Liver (tissue), 9 donors: ENCODE results near the gene BCL2L11. TPM values are rescaled to one million over a fixed set of nuclear protein-coding genes. Genes with fewer than 3 reads are reported as not detected.

Experiments
- DNase-seq: peaks from one replicate; pipeline ENCODE4 v3.0.0-alpha.2; 2017; ENCODE audit warnings: low spot score
- H3K27ac ChIP-seq, 2 donors: one replicate each; pipeline ENCODE4 v1.7.0; 2013; ENCODE audit warnings: inconsistent platforms in 2 of 2, low read length in 2 of 2, control low read depth in 1 of 2, low read depth in 1 of 2, mild to moderate bottlenecking in 1 of 2
- H3K27me3 ChIP-seq, 4 donors: one replicate each; pipeline versions ENCODE4 v1.6.1 to v1.7.0; 2013; ENCODE audit warnings: low read length in 3 of 4, inconsistent platforms in 1 of 4, mild to moderate bottlenecking in 1 of 4, moderate library complexity in 1 of 4; ENCODE audit not compliant: control insufficient read depth in 4 of 4, insufficient read depth in 4 of 4
- H3K36me3 ChIP-seq, 4 donors: one replicate each; pipeline versions ENCODE4 v1.6.1 to v1.7.0; 2013; ENCODE audit warnings: low read length in 3 of 4, mild to moderate bottlenecking in 3 of 4, low read depth in 1 of 4, moderate library complexity in 1 of 4; ENCODE audit not compliant: control insufficient read depth in 4 of 4, insufficient read depth in 3 of 4
- H3K4me1 ChIP-seq, 4 donors: one replicate each; pipeline versions ENCODE4 v1.6.1 to v1.7.0; 2013; ENCODE audit warnings: low read length in 3 of 4, mild to moderate bottlenecking in 3 of 4, moderate library complexity in 1 of 4; ENCODE audit not compliant: control insufficient read depth in 4 of 4, insufficient read depth in 4 of 4
- H3K4me3 ChIP-seq, 3 donors: one replicate each; pipeline versions ENCODE4 v1.6.1 to v1.7.0; 2013; ENCODE audit warnings: low read length in 3 of 3, control low read depth in 1 of 3, low read depth in 1 of 3, mild to moderate bottlenecking in 1 of 3
- H3K9ac ChIP-seq, 2 donors: one replicate each; pipeline ENCODE4 v1.7.0; 2013; ENCODE audit warnings: low read length in 2 of 2, mild to moderate bottlenecking in 2 of 2, moderate library complexity in 2 of 2, control low read depth in 1 of 2, low read depth in 1 of 2
- H3K9me3 ChIP-seq, 4 donors: one replicate each; pipeline versions ENCODE4 v1.6.1 to v1.7.0; 2013; ENCODE audit warnings: low read length in 3 of 4; ENCODE audit not compliant: control insufficient read depth in 4 of 4
- CTCF ChIP-seq: fragments of 150-350 bp; IDR thresholded peaks from 2 replicates; pipeline ENCODE4 v1.5.1; 2017; ENCODE audit warnings: improper control_type of control experiment, low read depth, low read length; ENCODE audit not compliant: missing input control
- FOXA1 ChIP-seq: IDR thresholded peaks from 2 replicates; pipeline ENCODE4 v1.6.1; 2016; ENCODE audit warnings: antibody characterized with exemption
- FOXA2 ChIP-seq: IDR thresholded peaks from 2 replicates; pipeline ENCODE4 v1.6.1; 2016; ENCODE audit warnings: antibody characterized with exemption
- GABPA ChIP-seq, 2 donors: IDR thresholded peaks in 1 of 2; conservative IDR thresholded peaks in 1 of 2; 2 replicates each; pipeline ENCODE4 v1.6.1; 2016; ENCODE audit warnings: antibody characterized with exemption in 2 of 2, mild to moderate bottlenecking in 1 of 2, moderate library complexity in 1 of 2
- HNF4A ChIP-seq, 2 donors: conservative IDR thresholded peaks; 2 replicates each; pipeline ENCODE4 v1.6.1; 2016; ENCODE audit warnings: antibody characterized with exemption in 2 of 2, mild to moderate bottlenecking in 2 of 2
- HNF4G ChIP-seq: IDR thresholded peaks from 2 replicates; pipeline ENCODE4 v1.6.1; 2016; ENCODE audit warnings: antibody characterized with exemption
- JUND ChIP-seq, 2 donors: IDR thresholded peaks; 2 replicates each; pipeline ENCODE4 v1.6.1; 2016; ENCODE audit warnings: antibody characterized with exemption in 2 of 2
- RAD21 ChIP-seq, 2 donors: IDR thresholded peaks; 2 replicates each; pipeline ENCODE4 v1.6.1; 2016; ENCODE audit warnings: antibody characterized with exemption in 2 of 2, mild to moderate bottlenecking in 2 of 2
- REST ChIP-seq: IDR thresholded peaks from 2 replicates; pipeline ENCODE4 v1.6.1; 2016; ENCODE audit warnings: antibody characterized with exemption, mild to moderate bottlenecking
- RXRA ChIP-seq, 2 donors: IDR thresholded peaks; 2 replicates each; pipeline ENCODE4 v1.6.1; 2017 to 2018; ENCODE audit warnings: antibody characterized with exemption in 2 of 2, mild to moderate bottlenecking in 1 of 2
- TAF1 ChIP-seq: conservative IDR thresholded peaks from 2 replicates; pipeline ENCODE4 v1.6.1; 2016; ENCODE audit warnings: antibody characterized with exemption, mild to moderate bottlenecking
- ZBTB33 ChIP-seq: IDR thresholded peaks from 2 replicates; pipeline ENCODE4 v1.6.1; 2016; ENCODE audit warnings: antibody characterized with exemption
- WGBS: extraction: QIAGEN DNeasy Blood & Tissue Kit; methylation state at CpG from one replicate; pipeline ENCODE4 v1.1.7; 2013; 5-methylcytosine and 5-hydroxymethylcytosine counted together
- polyA plus RNA-seq, 2 donors: library from polyadenylated mRNA; stranded (reverse) in 1 of 2; unstranded in 1 of 2; fragments of 200-250 nt in 1 of 2; fragments of >200 nt in 1 of 2; fragmentation: Nextera tagmentation in 1 of 2; extraction: Ambion mirVana in 1 of 2; gene quantifications; one replicate each; pipeline versions ENCODE4 v1.2.1 to v1.2.3, GENCODE V29; 2013 to 2015
- total RNA-seq, 2 donors: library from RNA; depleted of rRNA; stranded (reverse); fragments of >200 nt; gene quantifications; one replicate each; pipeline ENCODE4 v1.2.3, GENCODE V29; 2014
- TF ChIP-seq, protein P1 (sequence below): IDR thresholded peaks from 2 replicates; pipeline ENCODE4 v1.6.1; 2016; ENCODE audit warnings: antibody characterized with exemption
- TF ChIP-seq, protein P2 (sequence below): IDR thresholded peaks from 2 replicates; pipeline ENCODE4 v1.6.1; 2016; ENCODE audit warnings: antibody characterized with exemption
- donor health status: healthy.
- donor health status: healthy.
- donor health status: healthy.
- donor health status: healthy.
- donor health status: healthy.

BCL2L11 gene
- total and polyA plus RNA-seq, 4 donors: 5.0 to 19.5 (median 12.2) TPM

GRCh38 chr2:111164078-111164477 lies 43.4 kb downstream of the BCL2L11 start:
- no peak overlapping the region for H3K27ac ChIP-seq
- TF ChIP-seq REST (no peak), HNF4G (no peak)
- no peak overlapping the region for H3K9ac ChIP-seq
- H3K4me1 ChIP-seq: peaks cover 11 to 34% (median 28%) of the 10 kb centered on the region in 4 donors
- WGBS: 95% methylated on average over 12 of the region's 12 CpGs
- H3K9me3 ChIP-seq: no peaks in the 10 kb centered on the region
- H3K36me3 ChIP-seq: peaks cover 6 to 37% (median 24%) of the 10 kb centered on the region in 4 donors
- no peaks in the 10 kb centered on the region for H3K27me3 ChIP-seq
- H3K4me3 ChIP-seq: no peak overlapping the region
- no peak for DNase-seq

- H3K4me3 ChIP-seq: no peak overlapping the region
- H3K36me3 ChIP-seq: peaks cover 6 to 33% (median 22%) of the 10 kb centered on the region in 4 donors
- H3K9me3 ChIP-seq: no peaks in the 10 kb centered on the region
- WGBS: 88% methylated on average over 7 of the region's 7 CpGs
- no peaks in the 10 kb centered on the region for H3K27me3 ChIP-seq
- no peak overlapping the region for H3K27ac ChIP-seq
- no peak for TF ChIP-seq JUND (IDR thresholded peaks at IDR 0.05)
- TF ChIP-seq FOXA2: no peak
- TF ChIP-seq, protein P1, sequence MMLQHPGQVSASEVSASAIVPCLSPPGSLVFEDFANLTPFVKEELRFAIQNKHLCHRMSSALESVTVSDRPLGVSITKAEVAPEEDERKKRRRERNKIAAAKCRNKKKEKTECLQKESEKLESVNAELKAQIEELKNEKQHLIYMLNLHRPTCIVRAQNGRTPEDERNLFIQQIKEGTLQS: no peak
- TF ChIP-seq, protein P2, sequence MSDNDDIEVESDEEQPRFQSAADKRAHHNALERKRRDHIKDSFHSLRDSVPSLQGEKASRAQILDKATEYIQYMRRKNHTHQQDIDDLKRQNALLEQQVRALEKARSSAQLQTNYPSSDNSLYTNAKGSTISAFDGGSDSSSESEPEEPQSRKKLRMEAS: no peak
- TF ChIP-seq FOXA1: no peak
- TF ChIP-seq ZBTB33: no peak
- TF ChIP-seq CTCF: no peak
- TF ChIP-seq TAF1: no peak
- no peak for TF ChIP-seq GABPA (IDR thresholded peaks at IDR 0.05 in 1 of 2, conservative IDR thresholded peaks at IDR 0.05 in 1 of 2)
- no peak for TF ChIP-seq HNF4G
- TF ChIP-seq RXRA (IDR thresholded peaks at IDR 0.05): no peak
- no peak for TF ChIP-seq HNF4A (conservative IDR thresholded peaks at IDR 0.05)
- no peak for TF ChIP-seq RAD21 (IDR thresholded peaks at IDR 0.05)
- TF ChIP-seq REST: no peak
- no peak for DNase-seq
- no peak overlapping the region for H3K9ac ChIP-seq
- peaks cover 10 to 29% (median 24%) of the 10 kb centered on the region in 4 donors for H3K4me1 ChIP-seq
Measured at GRCh38 chr2:111165084-111165483, 44.4 kb downstream of the BCL2L11 start.
